ENCODE results near the gene SLC4A7.
"Not testable (repeated sequence)": the region's sequence is repeated elsewhere in the genome, so short reads cannot be mapped to it uniquely, and the experiment has no call there.

The SLC4A7 gene

GRCh38 chr3:27484015-27484844, at the start of gene SLC4A7:
Gene SLC4A7 (minus strand): TSS chr3:27484384. CDS start chr3:27484126, 258 bp downstream.
- peak; percentile 99 for DNase-seq

- DNase-seq, result no peak
Observed at GRCh38 chr3:27533261-27533607, 49.0 kb upstream of the SLC4A7 start.

- DNase-seq, result no peak
Observed at GRCh38 chr3:27532426-27533260, 48.5 kb upstream of the SLC4A7 start.

GRCh38 chr3:27531193-27531751, 47.1 kb upstream of the SLC4A7 start:
- DNase-seq, result not testable (repeated sequence)

GRCh38 chr3:27528791-27529190, 44.6 kb upstream of the SLC4A7 start:
- no peak for DNase-seq

- DNase-seq, result no peak
Observed at GRCh38 chr3:27526614-27527315, 42.6 kb upstream of the SLC4A7 start.

GRCh38 chr3:27521872-27522265, 37.7 kb upstream of the SLC4A7 start:
- no peak for DNase-seq

GRCh38 chr3:27521179-27521871, 37.1 kb upstream of the SLC4A7 start:
- no peak for DNase-seq

GRCh38 chr3:27511724-27512422, 27.7 kb upstream of the SLC4A7 start:
- DNase-seq, result no peak

GRCh38 chr3:27509376-27509775, 25.2 kb upstream of the SLC4A7 start:
- no peak for DNase-seq

GRCh38 chr3:27508424-27508823, 24.2 kb upstream of the SLC4A7 start:
- no peak for DNase-seq

GRCh38 chr3:27507515-27508266, 23.5 kb upstream of the SLC4A7 start:
- DNase-seq, result no peak

- no peak for DNase-seq
Observed at GRCh38 chr3:27507111-27507510, 22.9 kb upstream of the SLC4A7 start.

- no peak for DNase-seq
Observed at GRCh38 chr3:27504749-27505148, 20.6 kb upstream of the SLC4A7 start.

- DNase-seq, result no peak
Observed at GRCh38 chr3:27503526-27503925, 19.3 kb upstream of the SLC4A7 start.

GRCh38 chr3:27501759-27502158, 17.6 kb upstream of the SLC4A7 start:
- DNase-seq, result no peak

- no peak for DNase-seq
Observed at GRCh38 chr3:27500986-27501385, 16.8 kb upstream of the SLC4A7 start.

- DNase-seq, result no peak
Observed at GRCh38 chr3:27500035-27500434, 15.9 kb upstream of the SLC4A7 start.

- DNase-seq, result no peak
Observed at GRCh38 chr3:27494784-27495183, 10.6 kb upstream of the SLC4A7 start.

- DNase-seq, result no peak
Observed at GRCh38 chr3:27488821-27489220, 4.6 kb upstream of the SLC4A7 start.

- DNase-seq, result no peak
Observed at GRCh38 chr3:27487383-27487782, 3.2 kb upstream of the SLC4A7 start.
